Measurements from ENCODE around the gene CIBAR2.

The CIBAR2 gene

DNA sequence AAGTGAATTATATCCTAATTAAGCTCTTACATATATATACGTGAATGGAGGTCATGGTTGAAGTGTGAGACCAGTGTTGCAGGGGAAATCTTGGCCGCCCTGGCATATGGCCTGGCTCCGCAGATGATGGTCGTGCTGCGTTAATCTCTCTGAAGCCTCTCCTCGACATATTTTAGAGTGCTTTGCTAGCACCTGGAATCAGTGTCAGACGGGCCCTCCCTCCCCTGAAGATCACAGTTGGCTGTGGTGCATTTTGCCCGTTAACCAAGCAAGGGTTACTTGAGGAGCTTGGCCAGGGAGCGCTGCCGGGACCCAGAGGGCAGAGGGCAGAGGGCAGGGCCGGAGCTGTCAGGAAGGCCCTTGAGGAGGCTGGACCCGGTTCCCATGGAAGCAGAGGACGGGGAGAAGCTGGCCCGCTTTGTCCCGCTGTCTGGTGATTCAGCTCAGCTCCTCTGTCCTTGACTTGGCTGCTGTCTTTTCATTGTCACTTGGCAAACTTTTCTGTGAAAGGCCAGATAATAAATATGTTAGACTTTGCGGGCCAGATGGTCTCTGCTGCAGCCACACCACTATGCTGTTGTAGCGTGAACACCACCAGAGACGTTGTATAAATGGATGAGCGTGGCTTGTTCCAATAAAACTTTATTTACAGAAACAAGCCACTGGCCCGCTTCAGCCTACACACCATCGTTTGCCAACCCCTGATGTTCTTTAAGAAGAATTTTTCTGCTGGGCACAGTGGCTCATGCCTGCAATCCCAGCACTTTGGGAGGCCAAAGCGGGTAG lies 32.3 kb downstream of the CIBAR2 start:
- FAIRE-seq: no peak

- FAIRE-seq: no peak
Measured at GRCh38 chr16:85078952-85079351, 33.3 kb downstream of the CIBAR2 start.

GRCh38 chr16:85078226-85078625 lies 34.0 kb downstream of the CIBAR2 start:
- FAIRE-seq: no peak

GRCh38 chr16:85077576-85078125 lies 34.6 kb downstream of the CIBAR2 start:
- FAIRE-seq: no peak

GRCh38 chr16:85077039-85077438 lies 35.2 kb downstream of the CIBAR2 start:
- no peak for FAIRE-seq

- no peak for FAIRE-seq
Measured at GRCh38 chr16:85075236-85075924, 36.9 kb downstream of the CIBAR2 start.

DNA sequence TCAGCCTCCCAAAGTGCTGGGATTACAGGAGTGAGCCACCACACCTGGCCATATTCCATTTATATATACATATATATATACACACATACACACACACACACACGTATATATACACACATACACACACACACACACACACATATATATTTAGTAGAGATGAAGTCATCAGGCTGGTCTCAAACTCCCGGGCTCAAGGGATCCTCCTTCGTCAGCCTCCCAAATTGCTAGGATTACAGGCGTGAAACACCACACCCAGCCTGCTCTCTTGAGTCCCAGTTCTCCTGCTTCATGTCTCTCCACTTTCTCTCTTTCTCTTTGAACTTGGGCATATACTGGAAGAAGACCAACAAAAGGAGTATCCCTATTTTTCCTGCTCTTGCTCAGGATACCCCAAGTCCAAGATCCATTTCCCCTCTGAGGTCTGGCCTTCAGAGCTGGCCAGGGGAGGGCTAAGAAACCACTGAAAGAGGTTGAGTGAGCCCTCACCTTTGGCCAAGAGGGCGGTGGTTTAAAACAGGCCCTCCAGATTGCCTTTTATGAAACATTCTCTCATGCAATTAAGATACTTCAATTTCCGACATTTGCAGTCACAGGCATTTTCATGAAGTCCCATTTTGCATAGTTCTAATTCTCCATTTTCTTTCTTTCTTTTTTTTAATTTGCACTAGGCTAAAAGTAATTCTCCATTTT lies 37.9 kb downstream of the CIBAR2 start:
- FAIRE-seq: no peak

- FAIRE-seq: no peak
Measured at GRCh38 chr16:85072947-85073346, 39.3 kb downstream of the CIBAR2 start.

DNA sequence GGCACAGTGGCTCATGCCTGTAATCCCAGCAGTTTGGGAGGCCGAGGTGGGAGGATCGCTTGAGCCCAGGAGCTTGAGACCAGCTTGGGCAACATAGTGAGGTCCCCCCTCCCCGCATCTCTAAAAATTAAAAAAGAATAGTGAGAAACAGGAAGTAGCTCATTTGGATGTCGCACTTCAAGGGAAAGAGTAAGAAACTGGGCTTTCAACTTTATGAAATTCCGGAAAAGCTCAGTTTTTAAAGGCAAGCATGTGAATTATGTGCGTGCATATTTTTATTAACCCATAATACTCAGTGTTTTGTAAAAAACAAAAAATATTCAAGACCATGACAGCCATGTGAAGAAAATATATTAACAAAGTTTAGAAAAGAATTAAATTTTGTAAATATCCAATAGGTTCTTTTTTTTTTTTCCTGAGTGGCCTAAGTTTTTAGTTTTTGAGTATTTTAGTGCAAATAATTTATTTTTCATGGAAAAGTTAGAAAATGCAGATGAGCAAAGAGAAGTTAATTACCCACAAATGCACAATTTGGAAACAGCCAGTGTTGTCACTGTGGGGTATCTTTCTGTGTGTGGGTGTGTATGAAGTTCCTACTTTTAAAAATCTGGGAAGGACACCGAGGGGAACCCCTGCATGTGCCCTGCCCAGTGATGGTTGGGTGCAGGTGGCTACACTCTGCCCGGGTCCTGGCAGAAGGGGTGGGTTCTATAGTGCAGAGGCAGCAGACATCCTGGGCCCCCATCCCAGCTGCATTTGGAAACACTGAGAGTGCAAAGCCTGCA lies 40.0 kb downstream of the CIBAR2 start:
- FAIRE-seq: no peak

- no peak for FAIRE-seq
Measured at GRCh38 chr16:85069171-85069570, 43.1 kb downstream of the CIBAR2 start.

- no peak for FAIRE-seq
Measured at GRCh38 chr16:85068746-85069145, 43.5 kb downstream of the CIBAR2 start.

GRCh38 chr16:85067426-85067825 lies 44.8 kb downstream of the CIBAR2 start:
- no peak for FAIRE-seq

GRCh38 chr16:85067024-85067423 lies 45.2 kb downstream of the CIBAR2 start:
- FAIRE-seq: no peak

DNA sequence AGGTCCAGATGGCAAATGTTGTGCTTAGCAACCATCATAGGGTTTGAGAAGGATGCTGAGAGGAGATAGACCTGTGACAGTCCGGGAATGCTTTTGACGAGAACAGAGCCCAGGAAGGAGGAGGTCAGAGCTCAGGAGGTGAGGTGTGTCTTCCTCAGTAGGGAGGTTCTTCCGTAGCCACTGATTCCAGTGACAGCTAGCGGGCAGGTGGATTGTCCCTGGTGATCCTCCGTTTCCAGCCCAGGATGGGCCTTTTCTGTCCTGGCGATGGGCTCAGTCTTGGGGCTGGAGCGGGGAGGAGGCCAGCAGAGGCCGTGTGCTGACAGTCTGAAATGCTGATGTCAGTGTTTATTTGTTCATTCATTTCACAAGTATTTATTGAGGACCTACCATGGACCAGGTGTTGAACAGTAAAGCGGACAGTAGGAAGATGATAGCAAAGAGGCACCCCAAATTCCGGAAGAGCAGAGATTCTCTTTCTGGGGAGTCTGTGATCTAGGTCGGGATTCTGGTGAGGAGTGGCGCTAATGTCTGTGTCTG lies 45.9 kb downstream of the CIBAR2 start:
- FAIRE-seq: no peak

GRCh38 chr16:85065099-85065498 lies 47.2 kb downstream of the CIBAR2 start:
- FAIRE-seq: no peak

DNA sequence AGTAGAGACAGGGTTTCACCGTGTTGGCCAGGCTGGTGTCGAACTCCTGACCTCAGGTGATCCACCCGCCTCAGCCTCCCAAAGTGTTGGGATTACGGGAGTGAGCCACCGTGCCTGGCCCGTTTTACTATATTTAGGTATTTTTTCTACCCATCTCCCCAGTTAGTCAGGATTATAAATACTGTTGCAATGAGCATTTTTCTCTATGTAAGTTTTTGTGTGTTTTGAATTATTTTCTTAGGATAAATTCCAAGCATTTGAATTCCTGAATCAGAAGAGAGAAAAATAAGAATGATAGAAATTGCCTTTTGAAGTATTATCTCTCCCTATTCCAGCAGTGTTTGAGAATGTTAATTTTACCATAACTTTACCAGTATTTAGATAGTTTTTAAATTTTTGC lies 48.1 kb downstream of the CIBAR2 start:
- FAIRE-seq: no peak

GRCh38 chr16:85062845-85063244 lies 49.4 kb downstream of the CIBAR2 start:
- FAIRE-seq: no peak

GRCh38 chr16:85062323-85062722 lies 49.9 kb downstream of the CIBAR2 start:
- FAIRE-seq: no peak

DNA sequence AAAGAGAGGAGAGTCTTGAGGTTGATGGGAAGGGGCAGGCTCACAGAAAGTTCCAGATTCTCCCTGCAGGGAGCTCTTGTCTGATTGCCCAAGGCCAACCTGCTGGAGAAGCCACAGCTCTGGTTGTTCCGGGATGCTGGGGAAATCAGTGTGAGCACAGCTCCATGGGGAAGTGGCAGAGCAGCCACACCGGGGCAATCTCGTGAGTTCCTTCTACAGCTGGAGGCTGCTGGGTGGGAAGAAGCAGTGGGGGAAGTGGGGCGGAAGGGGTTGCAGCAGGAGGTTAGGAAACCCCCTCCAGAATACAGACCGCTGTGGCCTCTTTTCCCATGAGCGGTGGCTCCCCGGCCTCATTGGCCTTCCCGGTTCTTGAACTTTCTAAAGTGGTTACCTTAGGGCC lies 50.7 kb downstream of the CIBAR2 start:
- FAIRE-seq: no peak

DNA sequence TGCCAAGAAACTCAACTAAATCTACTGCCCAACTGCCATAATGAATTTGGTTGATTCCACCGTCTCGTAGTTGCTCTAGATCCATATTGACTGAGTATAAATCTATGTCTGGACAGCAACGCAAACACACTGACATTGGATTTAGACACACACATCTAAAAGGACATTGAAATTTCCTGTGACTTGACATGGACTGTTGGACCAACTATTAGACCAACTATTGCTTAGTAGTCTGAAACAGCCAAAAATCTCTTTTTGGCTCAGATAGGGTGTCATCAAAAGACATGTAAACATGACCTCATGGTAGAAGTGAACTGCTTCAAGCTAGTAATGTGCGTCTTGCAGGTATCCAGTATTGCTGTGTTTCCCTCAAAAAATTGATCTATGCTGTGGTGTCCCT lies 53.4 kb downstream of the CIBAR2 start:
- FAIRE-seq: no peak

GRCh38 chr16:85057948-85058347 lies 54.3 kb downstream of the CIBAR2 start:
- FAIRE-seq: no peak

GRCh38 chr16:85057212-85057889 lies 54.9 kb downstream of the CIBAR2 start:
- no peak for FAIRE-seq

All from colon (tissue), 2 donors.